IMR-90 (cell line): Measurements from ENCODE around the gene CRISP2. TPM values are rescaled to one million over a fixed set of nuclear protein-coding genes. Genes with fewer than 3 reads are reported as not detected.

Experiments
- ATAC-seq: fragments of 200-7000 bp; cut with Tn5 transposase; 2 replicates; pipeline ENCODE4 v1.9.1; 2020; ENCODE audit warnings: low read depth, mild to moderate bottlenecking, moderate library complexity
- BruUV-seq: library from RNA; stranded (reverse); fragments of 400-500 nt; replicated peaks from 2 replicates; lab custom pipeline; 2021; lab: Mats Ljungman, UMichigan
- CTCF ChIA-PET: fragments of 300-600 bp; formaldehyde crosslinking; extraction: SDS; loops from one replicate; lab custom pipeline; 2021; ENCODE audit warnings: antibody characterized with exemption; lab: Yijun Ruan, JAX
- POLR2A ChIA-PET: fragments of 300-600 bp; sonication (Branson Sonifier 250); formaldehyde crosslinking; loops from one replicate; lab custom pipeline; 2022; ENCODE audit warnings: antibody characterized with exemption; ENCODE audit not compliant: unreplicated experiment; lab: Charles Lee
- DNase-seq: peaks from one replicate; pipeline ENCODE4 v3.0.0; 2013
- H2AFZ ChIP-seq: replicated peaks from 2 replicates; pipeline ENCODE3; 2013; ENCODE audit warnings: low read length, mild to moderate bottlenecking; ENCODE audit not compliant: poor library complexity
- H2AK5ac ChIP-seq: 2 replicates; pipeline ENCODE4 v1.6.1; 2013; ENCODE audit warnings: low read depth, low read length, inconsistent platforms
- H2AK9ac ChIP-seq: replicated peaks from 2 replicates; pipeline ENCODE3; 2013; ENCODE audit warnings: mild to moderate bottlenecking, low read depth, low read length, moderate library complexity; ENCODE audit not compliant: poor library complexity
- H2BK120ac ChIP-seq: 2 replicates; pipeline ENCODE4 v1.6.1; 2013; ENCODE audit warnings: low read depth, low read length, inconsistent platforms
- H2BK15ac ChIP-seq: 3 replicates; pipeline ENCODE4 v1.6.1; 2013; ENCODE audit warnings: low read depth, low read length, inconsistent platforms
- H2BK20ac ChIP-seq: 2 replicates; pipeline ENCODE4 v1.6.1; 2013; ENCODE audit warnings: low read depth, mild to moderate bottlenecking, inconsistent platforms, low read length, moderate library complexity
- H2BK5ac ChIP-seq: 2 replicates; pipeline ENCODE4 v1.6.1; 2013; ENCODE audit warnings: mild to moderate bottlenecking, low read depth, low read length, inconsistent platforms; ENCODE audit not compliant: poor library complexity, severe bottlenecking
- H3K14ac ChIP-seq: replicated peaks from 2 replicates; pipeline ENCODE4 v1.6.1; 2013; ENCODE audit warnings: low read depth, low read length, inconsistent platforms
- H3K18ac ChIP-seq: 2 replicates; pipeline ENCODE4 v1.6.1; 2013; ENCODE audit warnings: low read depth, low read length, control low read depth
- H3K23ac ChIP-seq: 2 replicates; pipeline ENCODE4 v1.6.1; 2013; ENCODE audit warnings: low read depth, low read length, inconsistent platforms
- H3K27ac ChIP-seq: 2 replicates; pipeline ENCODE4 v1.5.1; 2013; ENCODE audit warnings: mild to moderate bottlenecking, control low read depth, low read length; ENCODE audit not compliant: insufficient read depth
- H3K27me3 ChIP-seq: 2 replicates; pipeline ENCODE4 v1.6.1; 2013; ENCODE audit warnings: low read length; ENCODE audit not compliant: control insufficient read depth, insufficient read depth
- H3K36me3 ChIP-seq: 2 replicates; pipeline ENCODE4 v1.6.1; 2013; ENCODE audit warnings: low read length, mixed read lengths; ENCODE audit not compliant: control insufficient read depth, insufficient read depth
- H3K4ac ChIP-seq: 2 replicates; pipeline ENCODE4 v1.6.1; 2013; ENCODE audit warnings: low read depth, low read length, inconsistent platforms
- H3K4me1 ChIP-seq: 2 replicates; pipeline ENCODE4 v1.6.1; 2013; ENCODE audit warnings: low read length, mixed read lengths; ENCODE audit not compliant: control insufficient read depth, insufficient read depth
- H3K4me2 ChIP-seq: 2 replicates; pipeline ENCODE4 v1.6.1; 2013; ENCODE audit warnings: low read depth, mild to moderate bottlenecking, control low read depth, low read length, moderate library complexity
- H3K4me3 ChIP-seq: 2 replicates; pipeline ENCODE4 v1.5.1; 2013; ENCODE audit warnings: low read depth, mild to moderate bottlenecking, control low read depth, low read length, moderate library complexity; ENCODE audit not compliant: insufficient read depth
- H3K56ac ChIP-seq: 2 replicates; pipeline ENCODE4 v1.6.1; 2013; ENCODE audit warnings: low read length, inconsistent platforms; ENCODE audit not compliant: insufficient read depth; ENCODE audit errors: extremely low read depth
- H3K79me1 ChIP-seq, 2 experiments: 2 replicates each; pipeline ENCODE4 v1.6.1; 2013; ENCODE audit warnings: low read length in 2 of 2, inconsistent platforms in 1 of 2, low read depth in 1 of 2
- H3K9ac ChIP-seq: 2 replicates; pipeline ENCODE4 v1.6.1; 2013; ENCODE audit warnings: low read depth, low read length, control low read depth
- H3K9me1 ChIP-seq: 2 replicates; pipeline ENCODE4 v1.6.1; 2013; ENCODE audit warnings: low read length, inconsistent platforms; ENCODE audit not compliant: insufficient read depth
- H3K9me3 ChIP-seq: 2 replicates; pipeline ENCODE4 v1.6.1; 2013; ENCODE audit warnings: low read length; ENCODE audit not compliant: control insufficient read depth, insufficient read depth
- H4K20me1 ChIP-seq: 2 replicates; pipeline ENCODE4 v1.6.1; 2013; ENCODE audit warnings: low read length, inconsistent platforms; ENCODE audit not compliant: insufficient read depth
- H4K5ac ChIP-seq: 2 replicates; pipeline ENCODE4 v1.6.1; 2013; ENCODE audit warnings: mild to moderate bottlenecking, low read depth, low read length, control low read depth
- H4K8ac ChIP-seq, 2 experiments: 2 replicates each; pipeline ENCODE4 v1.6.1; 2013; ENCODE audit warnings: low read depth in 2 of 2, low read length in 2 of 2, control low read depth in 1 of 2, inconsistent platforms in 1 of 2
- H4K91ac ChIP-seq: 2 replicates; pipeline ENCODE4 v1.6.1; 2013; ENCODE audit warnings: low read depth, low read length, inconsistent platforms; ENCODE audit not compliant: insufficient read depth
- CEBPB ChIP-seq: IDR thresholded peaks from 2 replicates; pipeline ENCODE4 v1.6.1; 2012; ENCODE audit warnings: low read depth, low read length, improper control_type of control experiment
- CHD1 ChIP-seq: IDR thresholded peaks from 2 replicates; pipeline ENCODE4 v1.6.1; 2012; ENCODE audit warnings: low read depth, low read length, improper control_type of control experiment
- ELK1 ChIP-seq: fragments of 150-350 bp; IDR thresholded peaks from 2 replicates; pipeline ENCODE4 v1.6.1; 2016; ENCODE audit warnings: low read depth, mild to moderate bottlenecking, low read length, moderate library complexity, borderline replicate concordance
- FOS ChIP-seq: fragments of 150-350 bp; IDR thresholded peaks from 2 replicates; pipeline ENCODE4 v1.6.1; 2016; ENCODE audit warnings: low read depth, low read length
- MAFK ChIP-seq: IDR thresholded peaks from 2 replicates; pipeline ENCODE4 v1.6.1; 2012; ENCODE audit warnings: low read depth, low read length, improper control_type of control experiment
- MAZ ChIP-seq: IDR thresholded peaks from 2 replicates; pipeline ENCODE4 v1.6.1; 2012; ENCODE audit warnings: low read depth, mild to moderate bottlenecking, low read length, improper control_type of control experiment, moderate library complexity, borderline replicate concordance
- MXI1 ChIP-seq: IDR thresholded peaks from 2 replicates; pipeline ENCODE4 v1.6.1; 2012; ENCODE audit warnings: low read depth, mild to moderate bottlenecking, low read length, moderate library complexity, borderline replicate concordance
- NFE2L2 ChIP-seq: fragments of 150-350 bp; IDR thresholded peaks from 2 replicates; pipeline ENCODE4 v1.6.1; 2016; ENCODE audit warnings: low read depth, mild to moderate bottlenecking, low read length
- POLR2A ChIP-seq: IDR thresholded peaks from 2 replicates; pipeline ENCODE4 v1.6.1; 2012; ENCODE audit warnings: mild to moderate bottlenecking, low read depth, low read length
- RCOR1 ChIP-seq: IDR thresholded peaks from 2 replicates; pipeline ENCODE4 v1.6.1; 2012; ENCODE audit warnings: mild to moderate bottlenecking, low read length, improper control_type of control experiment; ENCODE audit not compliant: insufficient replicate concordance
- RFX5 ChIP-seq: IDR thresholded peaks from 2 replicates; pipeline ENCODE4 v1.8.0; 2012; ENCODE audit warnings: low read depth, mild to moderate bottlenecking, low read length, moderate library complexity
- WGBS, 2 experiments: methylation state at CpG; one replicate each; pipeline versions ENCODE4 v1.1.5 to v1.1.7; 2013; ENCODE audit warnings: missing lambda C conversion rate in 2 of 2; ENCODE audit not compliant: insufficient read length in 1 of 2; ENCODE audit errors: extremely low coverage in 2 of 2; 5-methylcytosine and 5-hydroxymethylcytosine counted together
- dilution Hi-C: fragments of 300-500 bp; cut with HindIII; formaldehyde crosslinking; loops from one replicate; pipeline ENCODE4 v1.14.3; 2018; ENCODE audit warnings: low sequenced_read_pairs; ENCODE audit not compliant: unreplicated experiment
- in situ Hi-C: fragments of 300-500 bp; cut with MboI; formaldehyde crosslinking; loops from 3 replicates; pipeline ENCODE4 v1.14.3; 2019; ENCODE audit warnings: low sequenced_read_pairs, inconsistent platforms, mixed read lengths
- intact Hi-C: fragments of 100-400 bp; cut with micrococcal nuclease; formaldehyde crosslinking; loops from 2 replicates; pipeline ENCODE4 v1.10.0; 2022
- polyA plus RNA-seq, 3 experiments: library from polyadenylated mRNA; depleted of rRNA; stranded (reverse); fragments of >200 nt; gene quantifications; 2 replicates each; pipeline ENCODE4 v1.2.3, GENCODE V29; 2012; ENCODE audit warnings: low replicate concordance in 1 of 3
- total RNA-seq: library from RNA; depleted of rRNA; stranded (reverse); fragments of >200 nt; gene quantifications from 2 replicates; pipeline ENCODE4 v1.2.3, GENCODE V29; 2012
- TF ChIP-seq, protein P1 (sequence below): fragments of 150-350 bp; IDR thresholded peaks from 2 replicates; pipeline ENCODE4 v1.6.1; 2017; ENCODE audit warnings: mild to moderate bottlenecking, antibody characterized with exemption, low read length, low read depth

Gene CRISP2
- total and polyA plus RNA-seq, 2 of the 4 experiments (the other 2 are of a cell fraction) = not detected

DNA sequence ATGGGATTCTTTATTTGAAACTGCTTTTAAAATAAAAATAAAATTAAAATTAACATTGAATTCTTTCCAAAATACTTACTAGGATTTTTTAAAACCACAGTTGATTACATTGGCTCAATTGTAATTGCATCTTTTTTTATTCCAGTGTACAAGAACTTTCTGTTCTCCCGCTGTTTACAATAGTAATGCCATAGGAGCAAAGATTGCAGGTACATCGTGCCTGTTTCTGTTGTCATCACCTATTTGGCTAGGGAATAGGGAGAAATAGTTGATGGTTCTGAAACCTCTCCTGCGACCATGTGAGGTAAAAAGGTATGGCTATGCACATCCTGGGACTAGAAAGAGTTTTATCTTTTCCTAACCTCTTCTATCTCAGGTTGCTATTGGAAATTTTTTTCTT, 48.5 kb downstream of the CRISP2 start:
- no peak for ATAC-seq
- H2BK15ac ChIP-seq = no peak overlapping the region
- H3K4me1 ChIP-seq = no peaks in the 10 kb centered on the region
- BruUV-seq = no TSS peak
- no peak overlapping the region for H2BK20ac ChIP-seq
- WGBS, 2 experiments = no CpG with 5 or more reads among the region's 3 CpGs
- no peak overlapping the region for H3K18ac ChIP-seq
- H3K36me3 ChIP-seq = no peaks in the 10 kb centered on the region
- H4K91ac ChIP-seq = no peak overlapping the region
- no peak for TF ChIP-seq FOS
- no peak for TF ChIP-seq CEBPB
- no peak for TF ChIP-seq ELK1
- TF ChIP-seq RFX5 = no peak
- TF ChIP-seq MAFK = no peak
- no peak for TF ChIP-seq CHD1
- TF ChIP-seq MAZ = no peak
- no peak for TF ChIP-seq NFE2L2
- TF ChIP-seq MXI1 = no peak
- TF ChIP-seq POLR2A = no peak
- TF ChIP-seq, protein P1, sequence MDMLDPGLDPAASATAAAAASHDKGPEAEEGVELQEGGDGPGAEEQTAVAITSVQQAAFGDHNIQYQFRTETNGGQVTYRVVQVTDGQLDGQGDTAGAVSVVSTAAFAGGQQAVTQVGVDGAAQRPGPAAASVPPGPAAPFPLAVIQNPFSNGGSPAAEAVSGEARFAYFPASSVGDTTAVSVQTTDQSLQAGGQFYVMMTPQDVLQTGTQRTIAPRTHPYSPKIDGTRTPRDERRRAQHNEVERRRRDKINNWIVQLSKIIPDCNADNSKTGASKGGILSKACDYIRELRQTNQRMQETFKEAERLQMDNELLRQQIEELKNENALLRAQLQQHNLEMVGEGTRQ = no peak
- no peak for TF ChIP-seq RCOR1
- no peak overlapping the region for H2AK9ac ChIP-seq
- ChIA-PET POLR2A (no interaction called here), CTCF (no interaction called here)
- intact Hi-C loops = no loop called here
- in situ Hi-C loops = no loop called here
- no peak for DNase-seq
- H3K23ac ChIP-seq = no peak overlapping the region
- no peaks in the 10 kb centered on the region for H3K9me3 ChIP-seq
- no peak overlapping the region for H2BK120ac ChIP-seq
- H2AFZ ChIP-seq = no peak overlapping the region
- no peak overlapping the region for H4K5ac ChIP-seq
- H3K4me2 ChIP-seq = no peak overlapping the region
- no peak overlapping the region for H3K4me3 ChIP-seq
- no peaks in the 10 kb centered on the region for H3K79me1 ChIP-seq
- H3K9me1 ChIP-seq = no peaks in the 10 kb centered on the region
- no peak overlapping the region for H2BK5ac ChIP-seq
- H3K56ac ChIP-seq = no peak overlapping the region
- no peak overlapping the region for H2AK5ac ChIP-seq
- no peak overlapping the region for H3K14ac ChIP-seq
- no peak overlapping the region for H4K8ac ChIP-seq
- no peaks in the 10 kb centered on the region for H3K27me3 ChIP-seq
- no peak overlapping the region for H3K4ac ChIP-seq
- no peak overlapping the region for H3K9ac ChIP-seq
- H3K27ac ChIP-seq = no peak overlapping the region
- H4K20me1 ChIP-seq = no peaks in the 10 kb centered on the region
- dilution Hi-C loops = no loop called here
